Suprapubic skin (tissue), 4 donors: Measurements from ENCODE around the gene C1R.
"Not testable (repeated sequence)": the region's sequence is repeated elsewhere in the genome, so short reads cannot be mapped to it uniquely, and the experiment has no call there.

ENCODE experiments used
- EP300 ChIP-seq: sonication (generic); formaldehyde crosslinking; IDR thresholded peaks from one replicate; pipeline ENCODE4 v1.6.1; 2017; ENCODE audit warnings: antibody characterized with exemption
- POLR2A ChIP-seq, 2 donors: fragments of 450-650 bp; IDR thresholded peaks; one replicate each; pipeline ENCODE4 v1.6.1; 2017; ENCODE audit warnings: antibody characterized with exemption in 2 of 2, mild to moderate bottlenecking in 2 of 2, moderate library complexity in 2 of 2
- POLR2AphosphoS5 ChIP-seq, 3 donors: sonication (generic); formaldehyde crosslinking; IDR thresholded peaks; one replicate each; pipeline ENCODE4 v1.6.1; 2017; ENCODE audit warnings: antibody characterized with exemption in 3 of 3
- TF ChIP-seq, protein P1 (sequence below), 2 donors: fragments of 200-600 bp in 1 of 2; fragments of 450-650 bp in 1 of 2; sonication (generic) in 1 of 2; IDR thresholded peaks; one replicate each; pipeline ENCODE4 v1.5.1; 2016 to 2019; ENCODE audit warnings: antibody characterized with exemption in 2 of 2, mild to moderate bottlenecking in 1 of 2, moderate library complexity in 1 of 2

DNA sequence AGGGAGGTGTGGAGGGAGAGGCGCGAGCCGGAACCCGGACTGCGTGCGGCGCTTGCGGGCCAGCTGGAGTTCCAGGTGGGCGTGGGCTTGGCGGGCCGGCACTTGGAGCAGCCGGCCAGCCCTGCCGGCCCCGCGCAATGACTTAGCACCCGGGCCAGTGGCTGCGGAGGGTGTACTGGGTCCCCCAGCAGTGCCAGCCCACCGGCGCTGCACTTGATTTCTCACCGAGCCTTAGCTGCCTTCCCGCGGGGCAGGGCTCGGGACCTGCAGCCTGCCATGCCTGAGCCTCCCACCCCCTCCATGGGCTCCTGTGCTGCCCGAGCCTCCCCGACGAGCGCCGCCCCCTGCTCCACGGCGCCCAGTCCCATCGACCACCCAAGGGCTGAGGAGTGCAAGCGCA, 54.8 kb downstream of the C1R start:
- TF ChIP-seq POLR2A (IDR thresholded peaks at IDR 0.05); POLR2AphosphoS5 (IDR thresholded peaks at IDR 0.05); EP300: not testable (repeated sequence)
- TF ChIP-seq, protein P1, sequence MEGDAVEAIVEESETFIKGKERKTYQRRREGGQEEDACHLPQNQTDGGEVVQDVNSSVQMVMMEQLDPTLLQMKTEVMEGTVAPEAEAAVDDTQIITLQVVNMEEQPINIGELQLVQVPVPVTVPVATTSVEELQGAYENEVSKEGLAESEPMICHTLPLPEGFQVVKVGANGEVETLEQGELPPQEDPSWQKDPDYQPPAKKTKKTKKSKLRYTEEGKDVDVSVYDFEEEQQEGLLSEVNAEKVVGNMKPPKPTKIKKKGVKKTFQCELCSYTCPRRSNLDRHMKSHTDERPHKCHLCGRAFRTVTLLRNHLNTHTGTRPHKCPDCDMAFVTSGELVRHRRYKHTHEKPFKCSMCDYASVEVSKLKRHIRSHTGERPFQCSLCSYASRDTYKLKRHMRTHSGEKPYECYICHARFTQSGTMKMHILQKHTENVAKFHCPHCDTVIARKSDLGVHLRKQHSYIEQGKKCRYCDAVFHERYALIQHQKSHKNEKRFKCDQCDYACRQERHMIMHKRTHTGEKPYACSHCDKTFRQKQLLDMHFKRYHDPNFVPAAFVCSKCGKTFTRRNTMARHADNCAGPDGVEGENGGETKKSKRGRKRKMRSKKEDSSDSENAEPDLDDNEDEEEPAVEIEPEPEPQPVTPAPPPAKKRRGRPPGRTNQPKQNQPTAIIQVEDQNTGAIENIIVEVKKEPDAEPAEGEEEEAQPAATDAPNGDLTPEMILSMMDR (IDR thresholded peaks at IDR 0.05) = not testable (repeated sequence)
